ENCODE results near the gene COL10A1.

- TF ChIP-seq, protein P1, sequence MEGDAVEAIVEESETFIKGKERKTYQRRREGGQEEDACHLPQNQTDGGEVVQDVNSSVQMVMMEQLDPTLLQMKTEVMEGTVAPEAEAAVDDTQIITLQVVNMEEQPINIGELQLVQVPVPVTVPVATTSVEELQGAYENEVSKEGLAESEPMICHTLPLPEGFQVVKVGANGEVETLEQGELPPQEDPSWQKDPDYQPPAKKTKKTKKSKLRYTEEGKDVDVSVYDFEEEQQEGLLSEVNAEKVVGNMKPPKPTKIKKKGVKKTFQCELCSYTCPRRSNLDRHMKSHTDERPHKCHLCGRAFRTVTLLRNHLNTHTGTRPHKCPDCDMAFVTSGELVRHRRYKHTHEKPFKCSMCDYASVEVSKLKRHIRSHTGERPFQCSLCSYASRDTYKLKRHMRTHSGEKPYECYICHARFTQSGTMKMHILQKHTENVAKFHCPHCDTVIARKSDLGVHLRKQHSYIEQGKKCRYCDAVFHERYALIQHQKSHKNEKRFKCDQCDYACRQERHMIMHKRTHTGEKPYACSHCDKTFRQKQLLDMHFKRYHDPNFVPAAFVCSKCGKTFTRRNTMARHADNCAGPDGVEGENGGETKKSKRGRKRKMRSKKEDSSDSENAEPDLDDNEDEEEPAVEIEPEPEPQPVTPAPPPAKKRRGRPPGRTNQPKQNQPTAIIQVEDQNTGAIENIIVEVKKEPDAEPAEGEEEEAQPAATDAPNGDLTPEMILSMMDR (optimal IDR thresholded peaks at IDR 0.05 in 1 of 3, IDR thresholded peaks at IDR 0.05 in 1 of 3, conservative IDR thresholded peaks at IDR 0.05 in 1 of 3; ENCODE audit: extremely low read depth in 1 of 3, insufficient read depth in 2 of 3, low read length in 3 of 3), result no peak
- no peak for TF ChIP-seq EZH2 (IDR thresholded peaks at IDR 0.05; ENCODE audit: low read length)
Measured at GRCh38 chr6:116106146-116106545, 19.8 kb downstream of the COL10A1 start.
